Astrocyte (in vitro differentiated cells and primary cell): Measurements from ENCODE around the gene SMARCD2.
"Not testable (repeated sequence)": the region's sequence is repeated elsewhere in the genome, so short reads cannot be mapped to it uniquely, and the experiment has no call there.

Source experiments
- CTCF ChIP-seq: IDR thresholded peaks from 2 replicates; pipeline ENCODE4 v1.5.1; 2011; ENCODE audit warnings: low read depth, mild to moderate bottlenecking, inconsistent platforms, low read length, moderate library complexity; ENCODE audit not compliant: insufficient read depth
- EZH2 ChIP-seq: IDR thresholded peaks from 2 replicates; pipeline ENCODE4 v1.6.1; 2012; ENCODE audit warnings: mild to moderate bottlenecking, low read length, inconsistent platforms; ENCODE audit not compliant: insufficient read depth

- TF ChIP-seq CTCF, EZH2: not testable (repeated sequence)
Observed at GRCh38 chr17:63869491-63870291, 27.2 kb upstream of the SMARCD2 start.
